Activated T-cell treated with anti-CD3 and anti-CD28 coated beads for 1 hour (primary cell): Measurements from ENCODE around the gene AFF3.
"Not testable (repeated sequence)": the region's sequence is repeated elsewhere in the genome, so short reads cannot be mapped to it uniquely, and the experiment has no call there.

Source experiments
- DNase-seq: peaks from one replicate; pipeline ENCODE4 v3.0.0-alpha.2; 2020; ENCODE audit warnings: low read depth

The AFF3 gene

DNA sequence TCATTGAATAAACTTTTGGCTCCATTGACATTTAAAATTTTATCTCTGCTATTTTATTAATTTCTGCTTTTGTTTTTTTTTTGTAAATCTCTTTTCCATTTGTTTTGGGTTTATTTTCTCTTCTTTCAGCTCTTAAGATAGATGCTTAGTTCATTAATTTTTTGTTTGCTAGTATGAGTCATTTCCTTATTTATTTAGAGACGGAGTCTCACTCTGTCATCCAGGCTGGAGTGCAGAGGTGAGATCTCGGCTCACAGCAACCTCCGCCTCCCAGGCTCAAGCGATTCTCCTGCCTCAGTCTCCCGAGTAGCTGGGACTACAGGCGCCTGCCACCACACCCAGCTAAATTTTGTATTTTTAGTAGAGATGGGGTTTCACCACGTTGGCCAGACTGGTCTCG is 407.1 kb downstream of the AFF3 start:
- not testable (repeated sequence) for DNase-seq

DNA sequence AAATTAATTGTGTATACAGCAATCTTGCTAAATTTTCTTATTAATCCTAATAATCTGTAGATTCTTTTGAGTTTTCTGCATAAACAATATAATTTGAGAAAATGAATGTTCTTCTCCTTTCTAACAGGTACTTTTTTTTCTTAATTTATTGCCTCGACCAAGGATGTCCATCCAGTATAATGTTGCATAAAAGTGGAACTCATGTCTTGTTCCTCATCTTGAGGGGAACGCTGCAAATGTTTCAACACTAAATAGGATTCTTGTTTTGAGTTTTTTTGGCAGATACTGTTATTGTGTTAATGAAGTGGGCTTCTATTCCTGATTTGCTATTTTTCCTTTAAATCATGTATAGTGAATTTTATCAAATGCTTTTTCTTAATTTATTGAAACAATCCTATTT is 408.2 kb downstream of the AFF3 start:
- DNase-seq = no peak

DNA sequence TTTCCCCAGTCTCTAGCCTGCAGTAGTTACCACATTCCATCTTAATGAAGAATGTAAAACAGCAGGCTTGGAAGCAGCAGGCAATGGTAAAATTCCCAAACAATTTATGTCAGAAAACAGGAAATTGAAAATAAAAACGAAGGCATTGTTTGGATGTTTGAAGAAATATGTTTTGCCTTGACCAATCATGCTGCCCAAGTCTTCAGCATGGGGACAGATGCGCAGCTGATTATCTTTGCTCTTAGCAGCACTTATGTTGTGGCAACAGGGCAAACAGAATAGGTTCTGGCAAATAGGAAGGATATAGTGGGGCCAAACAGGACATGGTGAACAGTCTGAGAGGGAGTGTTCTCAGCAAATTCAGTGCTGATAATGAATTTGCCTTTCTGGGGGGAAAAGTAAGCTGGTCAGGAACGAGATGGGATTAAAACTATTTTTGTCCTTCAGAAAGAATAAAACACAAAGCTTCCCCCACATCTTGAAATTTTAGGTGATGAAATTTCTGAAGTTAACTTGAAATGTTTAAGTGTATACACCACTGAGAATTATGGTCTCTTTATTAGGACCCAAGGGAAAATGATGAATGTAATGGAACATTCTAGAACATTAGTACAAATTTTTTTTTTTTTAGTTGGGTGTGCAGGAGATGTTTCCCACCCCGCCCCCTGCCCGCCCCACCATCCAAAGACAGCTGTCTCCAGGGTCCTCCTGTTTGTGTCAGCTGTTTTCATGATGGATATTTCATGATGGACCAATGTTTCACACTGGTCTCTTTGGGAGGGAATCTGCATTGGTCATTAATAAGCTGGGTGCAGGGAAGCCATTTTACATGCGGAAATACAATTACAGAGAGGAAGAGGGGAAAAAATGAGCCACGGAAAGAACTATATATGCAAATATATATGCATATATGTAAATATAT is 413.0 kb downstream of the AFF3 start:
- DNase-seq = no peak

DNA sequence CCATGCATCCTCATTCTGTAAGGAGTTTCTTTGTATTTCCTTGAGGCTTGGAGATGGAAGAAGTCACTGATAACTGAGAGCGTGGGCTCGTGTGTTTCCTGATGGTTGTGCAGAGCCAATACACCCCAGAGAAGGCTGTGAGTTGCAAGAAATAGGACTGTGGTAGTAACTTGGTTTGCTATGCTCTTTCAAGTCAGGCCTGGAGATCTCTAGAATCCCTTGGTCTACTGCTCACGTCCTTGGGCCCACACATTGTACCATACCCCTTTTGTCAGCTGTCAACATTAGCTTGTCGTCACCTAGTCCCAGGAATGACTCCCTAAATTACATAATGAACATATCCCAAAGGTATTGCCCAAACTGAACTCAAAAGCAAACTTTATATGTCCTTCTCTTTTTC is 414.2 kb downstream of the AFF3 start:
- no peak for DNase-seq

DNA sequence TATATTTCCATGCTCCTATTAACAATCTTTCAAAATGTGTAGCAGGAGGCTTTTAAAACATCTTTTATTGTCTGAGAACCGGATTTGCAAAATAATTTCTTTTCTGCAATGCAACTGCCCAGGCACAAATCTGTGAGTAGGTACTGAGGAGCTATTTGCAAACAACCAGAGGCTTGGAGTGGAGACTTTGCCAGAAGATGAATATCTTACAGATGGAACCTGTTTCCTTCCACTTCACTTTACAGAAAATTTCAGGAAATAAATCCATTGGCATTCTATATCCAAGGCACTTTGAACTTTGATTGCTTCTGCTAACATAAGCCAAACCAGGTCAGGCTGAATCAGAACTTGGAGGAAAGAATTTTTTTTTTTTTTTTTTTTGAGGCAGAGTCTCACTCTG is 415.2 kb downstream of the AFF3 start:
- no peak for DNase-seq

DNA sequence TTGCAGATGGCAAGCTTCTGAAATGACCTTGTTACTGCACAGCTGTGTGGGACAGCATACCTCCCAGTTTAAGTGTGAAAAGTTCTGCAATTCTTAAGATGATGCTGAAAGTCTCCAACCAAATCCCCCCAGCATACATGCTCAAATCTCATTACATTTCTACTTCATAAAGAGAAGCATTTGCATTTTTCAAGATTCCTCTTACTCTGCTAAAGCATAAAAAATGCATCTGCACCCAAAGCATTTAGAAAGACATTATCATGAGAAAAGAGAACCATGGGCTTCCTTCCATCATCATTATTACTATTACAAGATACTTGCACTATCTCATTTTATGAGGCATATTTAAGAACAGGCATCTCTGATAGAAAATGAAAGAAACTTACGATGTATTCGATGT is 415.7 kb downstream of the AFF3 start:
- no peak for DNase-seq

DNA sequence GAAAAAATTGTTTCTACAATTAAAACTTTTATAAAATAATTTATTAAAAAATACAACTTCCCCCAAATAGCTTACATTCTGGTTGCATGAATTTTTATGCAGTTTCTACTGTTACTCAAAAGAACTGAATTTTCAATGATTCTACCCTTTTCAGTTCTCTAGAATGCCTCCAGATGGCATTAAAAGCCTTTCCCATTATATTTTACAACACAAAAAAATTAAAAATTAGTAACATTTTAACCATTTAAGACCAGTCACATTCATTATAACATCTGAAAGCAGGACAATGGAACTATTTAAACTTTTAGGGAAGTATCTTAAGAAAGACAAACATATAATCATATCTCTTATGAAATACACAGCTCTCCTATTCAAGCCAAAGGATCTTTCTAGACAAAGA is 416.6 kb downstream of the AFF3 start:
- DNase-seq = no peak

DNA sequence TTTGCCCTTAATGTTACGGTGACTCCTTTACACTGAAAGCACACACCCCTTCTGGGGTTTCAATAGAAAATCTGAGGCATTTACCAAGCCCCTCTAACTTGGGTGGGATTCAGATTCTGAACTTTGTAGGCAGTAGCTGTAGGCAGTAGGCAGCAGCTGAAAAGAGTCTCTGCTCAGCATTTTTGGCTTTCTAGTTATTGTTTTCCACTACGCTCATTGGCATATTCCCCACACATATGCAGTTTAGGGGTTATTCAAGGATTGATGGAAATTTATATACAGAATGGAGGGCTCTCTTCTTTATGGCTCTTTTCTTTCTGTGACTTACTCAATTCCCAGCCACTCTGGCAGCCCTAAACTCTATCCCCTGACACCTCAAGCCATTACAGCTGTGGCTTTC is 419.9 kb downstream of the AFF3 start:
- DNase-seq = no peak

DNA sequence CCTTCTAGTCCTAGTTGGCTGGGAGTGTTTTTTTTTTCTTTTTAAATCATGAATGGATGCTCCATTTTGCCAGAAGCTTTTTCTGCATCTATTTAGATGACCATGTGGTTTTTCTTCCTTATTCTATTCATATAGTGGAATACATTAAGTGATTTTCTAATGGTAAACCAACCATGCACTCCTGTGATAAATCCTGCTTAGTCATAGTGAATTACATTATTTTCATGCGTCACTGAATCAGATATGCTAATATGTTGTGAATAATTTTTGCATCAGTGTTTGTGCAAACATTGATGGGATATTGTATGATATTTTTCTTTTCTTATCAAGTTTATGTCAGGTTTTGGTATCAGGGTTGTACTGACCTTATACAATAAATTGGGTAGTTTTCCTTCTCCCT is 423.3 kb downstream of the AFF3 start:
- no peak for DNase-seq

DNA sequence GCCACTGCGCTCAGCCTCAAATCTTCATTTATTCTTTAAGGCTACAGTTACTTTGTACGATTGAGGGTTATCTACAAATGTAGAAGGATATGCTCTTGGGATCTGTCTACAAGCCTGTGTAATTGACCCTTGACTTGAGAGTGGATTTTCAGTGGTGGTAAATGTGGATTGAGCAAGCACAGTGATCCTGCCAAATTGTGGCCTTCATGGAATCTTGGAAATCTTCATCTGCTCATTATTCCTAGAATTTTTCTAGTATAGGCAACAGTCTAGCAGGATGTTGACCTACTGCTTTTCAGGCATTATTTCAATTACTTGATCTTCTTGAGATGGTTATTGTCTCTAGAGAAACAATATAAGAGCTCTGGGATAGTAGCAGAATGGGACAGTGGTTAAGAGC is 426.4 kb downstream of the AFF3 start:
- DNase-seq = no peak

DNA sequence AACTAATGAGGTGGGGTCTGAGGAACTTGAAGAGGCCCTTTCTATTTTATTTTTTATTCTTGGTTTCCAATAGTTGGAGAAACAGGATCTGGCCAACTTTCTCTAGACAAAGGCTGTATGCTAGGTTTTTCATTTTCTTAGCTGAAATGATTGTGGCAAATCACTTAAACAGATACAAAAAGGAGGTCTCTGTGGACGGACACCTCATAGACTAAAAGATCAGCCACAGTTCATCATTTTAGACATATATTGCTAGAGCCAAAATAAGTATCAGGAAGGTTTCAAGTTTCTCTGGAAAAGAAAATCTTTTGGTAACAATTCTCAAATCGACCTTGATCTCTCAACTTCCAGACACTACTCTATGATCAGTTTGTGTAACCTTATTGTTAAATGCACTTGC is 428.0 kb downstream of the AFF3 start:
- no peak for DNase-seq

DNA sequence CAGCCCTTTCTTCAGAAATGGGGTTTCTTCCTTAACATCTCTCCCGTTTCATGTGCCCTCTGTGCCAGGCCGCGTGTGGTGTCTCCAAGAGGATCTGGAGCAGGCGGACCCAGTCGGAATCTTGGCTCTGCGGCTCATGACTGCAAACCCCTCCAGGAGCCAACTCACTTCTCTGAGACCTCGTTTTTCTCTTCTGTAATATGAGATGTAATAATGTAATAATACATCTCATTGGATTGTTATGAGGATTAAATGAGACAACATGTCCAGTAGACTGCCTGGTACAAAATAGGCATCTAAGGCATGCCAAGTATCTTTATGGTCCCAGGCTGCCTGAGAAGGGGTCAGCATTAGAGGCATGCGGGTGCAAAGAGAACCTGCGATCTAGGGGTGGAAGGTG is 431.2 kb downstream of the AFF3 start:
- DNase-seq = no peak

DNA sequence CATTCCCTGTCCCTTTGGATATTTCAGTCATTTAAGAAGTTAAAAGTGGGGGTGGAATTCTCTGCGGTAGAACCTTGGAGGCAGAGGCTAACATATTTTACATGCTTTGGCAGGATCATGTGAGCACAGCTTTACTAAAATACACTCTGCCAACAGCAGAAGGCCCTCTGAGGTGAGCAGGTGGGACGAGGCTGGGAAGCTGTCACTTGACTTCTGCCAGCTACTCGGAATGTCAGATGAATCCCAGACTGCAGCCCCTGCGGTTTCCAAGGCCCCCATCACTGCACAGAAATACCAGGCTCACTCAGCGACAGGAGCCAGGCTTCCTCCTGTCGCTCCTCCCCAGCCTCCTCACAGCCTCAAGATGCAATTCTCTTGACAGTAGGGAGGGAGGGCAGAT is 431.7 kb downstream of the AFF3 start:
- no peak for DNase-seq

DNA sequence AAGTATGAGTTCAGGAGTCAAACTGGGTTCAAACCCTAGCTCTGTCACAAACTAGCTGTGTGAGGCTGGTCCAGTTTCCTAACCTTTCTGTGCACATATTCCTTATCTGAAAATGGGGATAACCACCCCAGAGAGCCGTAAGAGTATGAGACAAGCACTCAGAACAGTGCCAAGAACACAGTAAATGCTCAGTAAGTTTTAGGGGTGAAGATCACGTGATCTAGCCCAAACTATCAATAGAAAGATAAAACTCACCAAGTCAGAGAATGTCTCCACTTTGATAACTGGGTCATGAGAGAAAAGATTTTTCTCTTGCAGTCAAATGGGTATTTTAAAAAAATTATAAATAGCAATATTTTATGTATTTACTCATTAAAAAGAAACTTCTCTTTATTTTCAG is 433.2 kb downstream of the AFF3 start:
- DNase-seq = no peak

DNA sequence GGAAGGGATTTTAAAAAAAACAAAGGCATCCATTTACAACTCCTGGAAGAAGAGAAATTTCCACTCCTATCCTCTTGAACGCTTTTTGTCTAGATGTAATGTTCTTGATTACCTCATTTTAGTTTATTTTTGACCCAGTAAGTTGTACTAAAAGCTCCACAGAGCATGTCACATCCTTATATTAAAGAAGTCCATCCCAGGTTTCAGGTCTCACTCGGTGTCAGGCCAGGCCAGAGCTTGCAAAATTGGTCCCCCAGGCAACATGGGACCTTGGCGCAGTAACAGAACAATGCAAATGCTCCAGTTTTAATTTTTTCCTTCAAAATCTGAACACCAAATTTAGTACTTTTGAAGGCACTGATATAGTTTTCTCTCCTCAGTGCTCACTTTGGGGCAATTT is 434.2 kb downstream of the AFF3 start:
- no peak for DNase-seq

DNA sequence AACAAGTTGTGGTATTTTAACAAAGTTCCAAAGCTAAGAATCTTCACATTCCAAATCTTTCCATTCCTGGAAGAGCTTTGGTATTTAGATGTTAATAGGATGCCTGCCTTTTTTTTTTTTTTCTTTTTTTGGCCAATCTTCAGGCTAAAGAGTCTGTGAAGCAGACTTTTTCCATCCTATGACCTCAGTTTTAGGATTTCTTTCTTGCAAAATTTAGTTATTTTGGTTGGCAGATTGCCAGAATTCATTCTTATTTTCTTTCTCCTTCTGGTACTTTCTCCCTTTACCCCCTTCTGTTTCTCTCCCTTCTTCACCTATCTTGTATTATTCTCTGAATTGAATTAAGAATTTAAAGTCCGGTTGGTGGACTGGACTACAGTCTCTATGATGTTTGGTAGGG is 434.8 kb downstream of the AFF3 start:
- no peak for DNase-seq

DNA sequence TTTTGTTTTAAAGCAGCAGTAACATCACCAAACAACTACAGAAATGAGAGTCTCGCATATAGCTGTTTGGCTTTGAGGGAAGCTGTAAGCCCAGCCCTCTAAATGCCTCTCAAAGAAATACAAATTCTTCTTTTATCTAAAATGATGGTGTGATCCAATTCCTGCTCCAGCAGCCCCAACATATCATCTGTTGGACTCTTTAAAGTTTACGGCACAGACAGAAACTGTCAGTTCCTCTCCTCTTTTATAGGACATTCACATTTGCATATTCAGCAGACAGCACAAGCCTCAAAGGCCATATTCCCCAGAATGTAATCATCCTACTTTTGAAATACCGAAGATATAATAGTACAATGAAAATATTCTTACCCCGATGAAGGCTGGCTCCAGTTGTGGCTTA is 435.7 kb downstream of the AFF3 start:
- no peak for DNase-seq

DNA sequence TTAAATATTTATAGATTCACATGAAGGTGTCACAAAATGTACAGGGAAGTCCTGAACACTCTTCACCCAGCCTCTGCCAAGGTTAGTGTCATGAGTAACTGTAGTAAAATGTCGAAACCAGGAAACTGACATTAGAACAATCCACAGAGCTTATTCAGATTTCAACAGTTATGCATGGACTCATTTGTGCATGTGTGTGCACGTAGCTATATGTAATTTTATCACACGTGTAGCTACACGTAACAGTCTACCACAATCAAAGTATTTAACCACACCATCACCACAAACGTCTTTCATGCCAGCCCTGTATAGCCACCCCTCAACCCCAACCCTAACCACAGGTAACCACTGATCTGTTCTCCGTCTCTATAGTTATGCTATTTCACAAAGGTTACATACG is 440.9 kb downstream of the AFF3 start:
- DNase-seq = no peak

DNA sequence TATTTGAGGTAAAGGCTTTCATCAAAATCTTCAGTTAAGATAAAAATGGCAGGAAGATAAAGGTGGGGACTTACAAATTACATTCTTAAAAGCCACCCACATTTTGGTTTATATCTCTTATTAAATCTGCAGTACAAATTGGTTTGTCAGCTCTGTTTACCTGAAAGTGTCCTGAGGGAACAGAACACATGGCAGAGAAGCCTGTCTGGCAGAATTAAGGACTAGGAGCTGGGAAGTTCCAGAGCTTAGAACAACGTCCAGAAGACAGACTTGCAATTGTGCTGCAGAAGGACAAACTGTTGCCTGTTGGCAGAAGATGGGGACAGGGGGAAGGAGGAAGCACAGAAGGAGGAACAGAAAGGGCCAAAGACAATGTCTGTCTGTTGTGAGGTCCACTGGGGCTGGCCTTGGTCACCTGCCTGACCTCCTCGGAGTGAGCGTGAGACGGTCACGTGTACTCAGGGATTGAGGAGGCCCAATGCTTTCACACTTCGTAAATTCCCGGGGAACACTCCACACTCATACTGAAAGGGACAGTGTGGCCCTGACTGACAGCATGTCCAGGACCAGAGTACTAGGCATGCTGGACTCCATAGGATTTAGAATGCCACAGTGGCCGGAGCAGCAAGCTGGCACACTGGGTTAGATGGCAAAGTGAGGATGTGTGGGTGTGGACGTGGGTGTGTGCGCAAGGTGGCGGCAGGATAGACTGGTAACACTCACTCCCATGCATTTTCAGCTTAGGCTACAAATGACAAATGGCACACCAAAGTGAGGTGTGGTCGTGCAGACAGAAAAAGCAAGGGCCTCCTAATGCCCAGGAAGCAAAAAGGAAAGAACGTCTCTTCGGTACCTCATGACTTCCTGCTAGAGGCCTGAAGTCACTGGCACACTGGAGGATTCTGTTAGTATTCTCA is 441.6 kb downstream of the AFF3 start:
- DNase-seq = no peak

DNA sequence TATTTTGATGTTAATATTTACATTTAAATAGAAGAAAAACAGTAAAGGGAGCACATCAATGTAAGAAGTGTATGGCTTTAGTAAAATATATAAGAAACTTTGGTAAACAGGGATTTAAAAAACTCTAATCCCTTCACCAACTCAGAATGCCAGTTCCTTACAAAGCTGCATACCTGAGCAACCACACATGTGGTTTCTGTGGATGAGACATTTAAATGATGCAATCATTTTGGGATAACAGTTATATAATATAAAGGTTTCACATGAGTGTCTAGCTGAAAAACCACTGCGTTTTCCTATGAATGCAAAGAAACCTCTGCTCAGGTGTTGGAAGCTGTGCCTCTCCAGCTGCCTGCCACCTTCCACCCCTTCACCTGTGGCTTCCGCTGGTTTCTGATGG is 443.5 kb downstream of the AFF3 start:
- DNase-seq = no peak

DNA sequence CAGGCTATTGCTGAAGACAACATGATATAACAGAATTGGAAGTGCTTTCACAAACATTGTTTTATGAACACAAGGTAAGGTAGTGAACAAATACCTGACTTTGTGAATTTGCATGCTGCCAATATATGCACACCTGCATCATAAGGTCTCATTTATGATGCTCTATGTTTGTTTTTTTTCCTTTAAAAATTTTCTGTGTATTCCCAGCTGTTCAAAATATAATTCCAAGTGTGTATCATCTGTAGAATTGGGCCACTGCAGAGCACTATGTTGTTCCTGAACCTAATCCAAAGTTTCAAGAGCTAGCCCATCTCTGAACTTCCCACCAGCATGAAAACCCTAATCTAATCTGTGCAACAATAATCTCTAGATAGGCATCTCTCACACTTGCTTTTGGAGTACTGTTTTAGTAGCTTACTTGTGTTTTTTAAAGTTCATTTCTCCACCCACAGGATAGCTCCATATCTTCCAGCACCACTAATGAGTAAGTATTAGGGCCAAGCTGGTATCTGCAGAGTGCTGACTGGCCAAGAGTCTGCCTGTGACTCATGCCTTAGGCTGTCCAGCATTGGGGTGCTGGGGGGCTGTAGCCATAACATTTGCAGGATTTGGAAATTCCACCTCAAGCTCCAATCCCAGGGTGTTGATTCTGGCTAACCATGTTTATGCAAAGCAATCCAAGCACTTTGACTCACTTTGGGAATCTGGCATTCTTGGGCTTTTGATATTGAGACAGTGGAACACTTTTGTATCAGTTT is 444.4 kb downstream of the AFF3 start:
- no peak for DNase-seq

DNA sequence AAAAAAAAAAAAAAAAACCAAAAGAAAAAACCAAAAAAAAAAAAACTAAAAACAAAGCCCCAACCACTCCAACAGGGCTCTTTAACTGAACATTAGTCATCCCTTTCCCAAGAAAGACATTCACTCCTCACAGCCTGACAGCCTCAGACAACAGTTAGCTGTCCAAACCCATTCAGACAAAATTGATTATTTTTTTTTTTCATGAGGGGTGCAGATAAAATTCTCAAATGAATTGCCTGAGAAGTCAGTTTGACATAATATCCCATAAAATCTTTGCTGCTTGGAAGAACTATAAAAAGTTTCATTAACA is 446.5 kb downstream of the AFF3 start:
- no peak for DNase-seq
